Natural killer cell (primary cell): ENCODE data around the gene INSIG1. TPM values are rescaled to one million over a fixed set of nuclear protein-coding genes. Genes with fewer than 3 reads are reported as not detected.

Experiments used
- ATAC-seq, 3 donors: fragments of 150-1000 bp in 2 of 3; fragments of 200-7000 bp in 1 of 3; cut with Tn5 transposase; 1 replicate in 1 of 3; 2 replicates in 2 of 3; pipeline ENCODE4 v1.10.0; 2021; ENCODE audit warnings: mild to moderate bottlenecking in 2 of 3, moderate library complexity in 2 of 3
- DNase-seq, 2 donors: peaks; one replicate each; pipeline versions ENCODE4 v3.0.0 to v3.0.0-alpha.2; 2013 to 2021; ENCODE audit warnings: mixed read lengths in 1 of 2
- H3K27ac ChIP-seq: one replicate; pipeline ENCODE4 v1.5.1; 2013; ENCODE audit warnings: mild to moderate bottlenecking, low read length
- H3K27me3 ChIP-seq: one replicate; pipeline ENCODE4 v1.6.1; 2013; ENCODE audit warnings: low read length; ENCODE audit not compliant: control insufficient read depth, insufficient read depth
- H3K36me3 ChIP-seq: one replicate; pipeline ENCODE4 v1.6.1; 2013; ENCODE audit warnings: low read length; ENCODE audit not compliant: control insufficient read depth, insufficient read depth
- H3K4me1 ChIP-seq: one replicate; pipeline ENCODE4 v1.6.1; 2013; ENCODE audit warnings: low read length; ENCODE audit not compliant: control insufficient read depth, insufficient read depth
- H3K4me3 ChIP-seq: one replicate; pipeline ENCODE4 v1.5.1; 2013; ENCODE audit warnings: low read length
- H3K9me3 ChIP-seq: one replicate; pipeline ENCODE4 v1.6.1; 2013; ENCODE audit warnings: low read length; ENCODE audit not compliant: control insufficient read depth, insufficient read depth
- H3K27ac Mint-ChIP-seq, 2 donors: one replicate each; pipeline ENCODE4 v1.8.0; 2022; ENCODE audit warnings: mild to moderate bottlenecking in 2 of 2, mixed read lengths in 2 of 2, moderate library complexity in 1 of 2
- H3K27me3 Mint-ChIP-seq, 2 donors: one replicate each; pipeline ENCODE4 v1.8.0; 2022; ENCODE audit warnings: low read depth in 2 of 2, mixed read lengths in 2 of 2
- H3K36me3 Mint-ChIP-seq: one replicate; pipeline ENCODE4 v1.8.0; 2022; ENCODE audit warnings: mixed read lengths
- H3K4me1 Mint-ChIP-seq, 2 donors: one replicate each; pipeline ENCODE4 v1.8.0; 2022; ENCODE audit warnings: mixed read lengths in 2 of 2
- H3K4me3 Mint-ChIP-seq: one replicate; pipeline ENCODE4 v1.8.0; 2022; ENCODE audit warnings: mild to moderate bottlenecking, moderate library complexity, mixed read lengths
- H3K9me3 Mint-ChIP-seq, 2 donors: one replicate each; pipeline ENCODE4 v1.8.0; 2022; ENCODE audit warnings: mixed read lengths in 2 of 2
- WGBS: methylation state at CpG from one replicate; pipeline ENCODE4 v1.1.7; 2013; ENCODE audit warnings: missing lambda C conversion rate; ENCODE audit not compliant: insufficient coverage; 5-methylcytosine and 5-hydroxymethylcytosine counted together
- intact Hi-C: fragments of 100-400 bp; cut with micrococcal nuclease; formaldehyde crosslinking; loops from one replicate; pipeline ENCODE4 v1.14.2; 2022
- total RNA-seq, 4 donors: library from RNA; stranded (reverse); fragments of 120-200 nt in 1 of 4; gene quantifications; one replicate each; pipeline versions ENCODE4 v1.2.3 to v1.2.4, GENCODE V29; 2013 to 2022
- TF ChIP-seq, protein P1 (sequence below): fragments of 200-600 bp; IDR thresholded peaks from one replicate; pipeline ENCODE4 v1.8.0; 2022; ENCODE audit warnings: antibody characterized with exemption

INSIG1 gene
- total RNA-seq, 3 donors from 2014 or later (not counting 1 experiment from before 2014, with no cell fraction given) = 66.7 to 115 (median 84.5) TPM

DNA sequence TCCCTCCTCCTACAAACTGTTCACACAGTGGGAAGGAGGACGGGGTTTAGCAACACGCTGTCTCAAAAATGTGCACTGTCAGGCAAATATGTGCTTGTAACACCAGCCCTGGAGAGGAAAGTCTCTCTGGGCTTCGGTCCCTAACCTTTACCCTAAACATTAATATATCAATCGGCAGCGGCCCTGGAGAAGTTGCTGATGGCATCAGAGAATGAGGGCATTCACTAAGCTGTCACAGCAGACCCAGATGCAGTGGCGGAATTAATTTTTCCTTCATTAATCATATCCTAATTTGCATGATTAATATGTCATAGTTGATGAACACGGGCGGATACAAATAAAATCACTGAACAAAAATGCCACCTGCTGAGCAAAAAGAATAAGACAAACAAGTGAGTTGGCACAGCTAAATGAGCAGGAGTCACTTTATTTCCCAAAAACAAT lies 45.2 kb upstream of the INSIG1 start:
- no peak overlapping the region for H3K27ac Mint-ChIP-seq
- H3K36me3 Mint-ChIP-seq = no peaks in the 10 kb centered on the region

DNA sequence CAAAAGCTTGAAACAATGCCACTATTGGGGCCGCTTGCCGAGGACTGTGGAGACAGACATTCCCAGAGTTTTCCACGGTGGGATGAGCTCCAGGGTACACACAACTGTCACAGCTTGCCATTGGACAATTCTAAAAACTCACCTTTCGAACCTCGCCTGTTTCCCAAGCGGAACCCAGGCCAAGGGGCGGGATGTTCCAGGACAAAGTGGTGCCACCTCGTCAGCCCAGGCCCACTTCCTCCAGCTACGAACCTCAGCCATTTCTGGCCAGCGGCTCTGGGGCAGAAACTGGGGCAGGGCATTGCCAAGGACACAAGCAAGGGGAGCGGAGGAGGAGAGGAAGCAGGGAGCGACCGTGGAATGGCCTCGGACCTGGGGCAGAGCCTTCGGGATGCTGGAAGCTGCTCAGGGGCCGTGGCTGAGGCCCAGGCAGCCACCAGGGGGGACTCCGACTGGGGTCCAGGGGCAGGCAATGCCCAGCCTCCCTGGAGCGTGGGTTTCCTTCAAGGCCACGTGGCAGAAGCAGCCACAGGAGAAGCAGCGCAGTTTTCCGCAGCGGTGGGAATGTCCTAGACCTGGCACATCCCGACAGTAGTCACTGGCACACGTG lies 44.7 kb upstream of the INSIG1 start:
- intact Hi-C loops = no loop called here
- 86% methylated on average over 24 of the region's 24 CpGs for WGBS

More for the DNA sequence above, 45.2 kb upstream of the INSIG1 start:
- ATAC-seq (no peak), DNase-seq (no peak)
- WGBS = 80% methylated on average over 7 of the region's 8 CpGs
- H3K9me3 ChIP-seq = no peaks in the 10 kb centered on the region
- no peaks in the 10 kb centered on the region for H3K27me3 ChIP-seq
- Mint-ChIP-seq H3K4me1 (no peaks in the 10 kb centered on the region), H3K27me3 (peaks cover 0 to 4% of the 10 kb centered on the region in 2 donors), H3K9me3 (no peaks in the 10 kb centered on the region), H3K4me3 (no peak overlapping the region)
- TF ChIP-seq, protein P1, sequence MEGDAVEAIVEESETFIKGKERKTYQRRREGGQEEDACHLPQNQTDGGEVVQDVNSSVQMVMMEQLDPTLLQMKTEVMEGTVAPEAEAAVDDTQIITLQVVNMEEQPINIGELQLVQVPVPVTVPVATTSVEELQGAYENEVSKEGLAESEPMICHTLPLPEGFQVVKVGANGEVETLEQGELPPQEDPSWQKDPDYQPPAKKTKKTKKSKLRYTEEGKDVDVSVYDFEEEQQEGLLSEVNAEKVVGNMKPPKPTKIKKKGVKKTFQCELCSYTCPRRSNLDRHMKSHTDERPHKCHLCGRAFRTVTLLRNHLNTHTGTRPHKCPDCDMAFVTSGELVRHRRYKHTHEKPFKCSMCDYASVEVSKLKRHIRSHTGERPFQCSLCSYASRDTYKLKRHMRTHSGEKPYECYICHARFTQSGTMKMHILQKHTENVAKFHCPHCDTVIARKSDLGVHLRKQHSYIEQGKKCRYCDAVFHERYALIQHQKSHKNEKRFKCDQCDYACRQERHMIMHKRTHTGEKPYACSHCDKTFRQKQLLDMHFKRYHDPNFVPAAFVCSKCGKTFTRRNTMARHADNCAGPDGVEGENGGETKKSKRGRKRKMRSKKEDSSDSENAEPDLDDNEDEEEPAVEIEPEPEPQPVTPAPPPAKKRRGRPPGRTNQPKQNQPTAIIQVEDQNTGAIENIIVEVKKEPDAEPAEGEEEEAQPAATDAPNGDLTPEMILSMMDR = no peak
- H3K27ac ChIP-seq = no peak overlapping the region
- intact Hi-C loops = no loop called here
- no peaks in the 10 kb centered on the region for H3K36me3 ChIP-seq
- no peaks in the 10 kb centered on the region for H3K4me1 ChIP-seq
- H3K4me3 ChIP-seq = no peak overlapping the region

DNA sequence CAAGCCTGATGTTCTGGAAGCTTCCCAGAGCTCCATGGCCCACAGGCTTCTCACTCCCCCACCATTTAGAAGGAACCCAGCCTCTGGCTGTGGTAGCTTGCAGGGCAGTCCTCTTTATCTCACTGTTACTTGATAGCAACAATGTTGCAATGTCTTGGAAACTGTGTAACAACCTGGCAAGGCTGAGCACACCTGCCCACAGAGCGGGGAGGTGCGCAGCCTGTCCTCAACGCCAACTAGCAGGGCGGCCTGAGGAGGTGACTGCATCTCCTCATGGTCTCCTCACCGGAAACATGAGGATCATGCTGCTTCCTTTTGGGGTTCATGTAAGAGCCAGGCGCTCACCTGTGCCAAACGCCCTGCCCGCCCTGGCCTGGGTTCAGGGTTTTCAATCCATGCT lies 43.7 kb upstream of the INSIG1 start:
- ATAC-seq (no peak), DNase-seq (no peak)
- Mint-ChIP-seq H3K27me3 (peaks cover 0 to 4% of the 10 kb centered on the region in 2 donors), H3K27ac (no peak overlapping the region), H3K9me3 (no peaks in the 10 kb centered on the region), H3K4me3 (no peak overlapping the region), H3K4me1 (no peaks in the 10 kb centered on the region), H3K36me3 (no peaks in the 10 kb centered on the region)
- Histone ChIP-seq H3K27me3 (no peaks in the 10 kb centered on the region), H3K4me1 (no peaks in the 10 kb centered on the region), H3K9me3 (no peaks in the 10 kb centered on the region), H3K27ac (no peak overlapping the region), H3K4me3 (no peak overlapping the region), H3K36me3 (no peaks in the 10 kb centered on the region)
- intact Hi-C loops = no loop called here
- WGBS = 94% methylated on average over 8 of the region's 8 CpGs
- TF ChIP-seq, protein P1 = no peak

More for the DNA sequence above, 44.7 kb upstream of the INSIG1 start:
- Mint-ChIP-seq H3K36me3 (no peaks in the 10 kb centered on the region), H3K4me1 (no peaks in the 10 kb centered on the region), H3K4me3 (no peak overlapping the region), H3K9me3 (no peaks in the 10 kb centered on the region), H3K27me3 (peaks cover 0 to 4% of the 10 kb centered on the region in 2 donors), H3K27ac (no peak overlapping the region)
- no peaks in the 10 kb centered on the region for H3K36me3 ChIP-seq
- H3K4me1 ChIP-seq = no peaks in the 10 kb centered on the region
- H3K27me3 ChIP-seq = no peaks in the 10 kb centered on the region
- no peak overlapping the region for H3K4me3 ChIP-seq
- H3K9me3 ChIP-seq = no peaks in the 10 kb centered on the region
- no peak overlapping the region for H3K27ac ChIP-seq
- DNase-seq (no peak), ATAC-seq (no peak)
- TF ChIP-seq, protein P1 = no peak

DNA sequence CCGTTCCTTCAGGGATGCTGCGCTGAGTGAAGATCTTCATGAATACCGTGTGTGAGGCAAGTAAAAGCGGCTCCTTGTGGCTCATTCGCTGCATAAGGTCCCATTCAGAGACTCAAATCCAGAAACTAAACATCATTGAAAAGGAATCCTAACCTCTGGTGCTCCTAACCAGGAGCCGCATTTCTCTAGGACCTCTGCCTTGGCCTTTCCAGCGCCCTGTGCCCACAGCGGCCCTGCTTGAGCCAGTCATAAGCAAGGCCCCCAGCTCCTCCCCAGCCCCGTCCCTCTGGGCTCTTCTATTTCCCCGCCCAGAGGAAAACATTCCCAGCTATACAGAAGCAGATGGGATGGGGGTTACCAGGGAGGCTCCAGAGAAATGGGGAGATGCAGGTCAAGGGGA lies 42.6 kb upstream of the INSIG1 start:
- peaks cover 0 to 4% of the 10 kb centered on the region in 2 donors for H3K27me3 Mint-ChIP-seq
- Histone ChIP-seq H3K27me3 (no peaks in the 10 kb centered on the region), H3K36me3 (no peaks in the 10 kb centered on the region), H3K4me3 (no peak overlapping the region), H3K4me1 (no peaks in the 10 kb centered on the region), H3K9me3 (no peaks in the 10 kb centered on the region), H3K27ac (no peak overlapping the region)
- ATAC-seq (no peak), DNase-seq (no peak)
- no peaks in the 10 kb centered on the region for H3K9me3 Mint-ChIP-seq
- no peaks in the 10 kb centered on the region for H3K36me3 Mint-ChIP-seq
- no peak overlapping the region for H3K27ac Mint-ChIP-seq
- intact Hi-C loops = no loop called here
- H3K4me1 Mint-ChIP-seq = no peaks in the 10 kb centered on the region
- WGBS = 94% methylated on average over 10 of the region's 10 CpGs
- TF ChIP-seq, protein P1 = no peak
- H3K4me3 Mint-ChIP-seq = no peak overlapping the region
